Neural cell (in vitro differentiated cells): Measurements from ENCODE around the gene LHX4.

Experiments used
- EP300 ChIP-seq: fragments of 450-650 bp; conservative IDR thresholded peaks from 2 replicates; pipeline ENCODE4 v1.6.1; 2014; ENCODE audit warnings: antibody characterized with exemption, mild to moderate bottlenecking, moderate library complexity; ENCODE audit not compliant: poor library complexity, severe bottlenecking
- EZH2 ChIP-seq: fragments of 200-600, 300-800 bp; shearing (Covaris generic), sonication (generic); IDR thresholded peaks from 2 replicates; pipeline ENCODE4 v1.6.1; 2014; ENCODE audit warnings: antibody characterized with exemption, low read length, borderline replicate concordance, mild to moderate bottlenecking; ENCODE audit not compliant: insufficient read depth, poor library complexity, severe bottlenecking
- POLR2AphosphoS5 ChIP-seq: IDR thresholded peaks from 2 replicates; pipeline ENCODE4 v1.6.1; 2012
- RAD21 ChIP-seq: fragments of 450-650 bp; conservative IDR thresholded peaks from 2 replicates; pipeline ENCODE4 v1.6.1; 2014; ENCODE audit warnings: antibody characterized with exemption, mild to moderate bottlenecking, moderate library complexity
- TF ChIP-seq, protein P1 (sequence below): fragments of 450-650 bp; IDR thresholded peaks from 2 replicates; pipeline ENCODE4 v1.5.1; 2014; ENCODE audit warnings: antibody characterized with exemption, mild to moderate bottlenecking, moderate library complexity; ENCODE audit not compliant: poor library complexity, severe bottlenecking
- TF ChIP-seq, protein P2 (sequence below): IDR thresholded peaks from 2 replicates; pipeline ENCODE4 v1.6.1; 2012; ENCODE audit warnings: borderline replicate concordance

DNA sequence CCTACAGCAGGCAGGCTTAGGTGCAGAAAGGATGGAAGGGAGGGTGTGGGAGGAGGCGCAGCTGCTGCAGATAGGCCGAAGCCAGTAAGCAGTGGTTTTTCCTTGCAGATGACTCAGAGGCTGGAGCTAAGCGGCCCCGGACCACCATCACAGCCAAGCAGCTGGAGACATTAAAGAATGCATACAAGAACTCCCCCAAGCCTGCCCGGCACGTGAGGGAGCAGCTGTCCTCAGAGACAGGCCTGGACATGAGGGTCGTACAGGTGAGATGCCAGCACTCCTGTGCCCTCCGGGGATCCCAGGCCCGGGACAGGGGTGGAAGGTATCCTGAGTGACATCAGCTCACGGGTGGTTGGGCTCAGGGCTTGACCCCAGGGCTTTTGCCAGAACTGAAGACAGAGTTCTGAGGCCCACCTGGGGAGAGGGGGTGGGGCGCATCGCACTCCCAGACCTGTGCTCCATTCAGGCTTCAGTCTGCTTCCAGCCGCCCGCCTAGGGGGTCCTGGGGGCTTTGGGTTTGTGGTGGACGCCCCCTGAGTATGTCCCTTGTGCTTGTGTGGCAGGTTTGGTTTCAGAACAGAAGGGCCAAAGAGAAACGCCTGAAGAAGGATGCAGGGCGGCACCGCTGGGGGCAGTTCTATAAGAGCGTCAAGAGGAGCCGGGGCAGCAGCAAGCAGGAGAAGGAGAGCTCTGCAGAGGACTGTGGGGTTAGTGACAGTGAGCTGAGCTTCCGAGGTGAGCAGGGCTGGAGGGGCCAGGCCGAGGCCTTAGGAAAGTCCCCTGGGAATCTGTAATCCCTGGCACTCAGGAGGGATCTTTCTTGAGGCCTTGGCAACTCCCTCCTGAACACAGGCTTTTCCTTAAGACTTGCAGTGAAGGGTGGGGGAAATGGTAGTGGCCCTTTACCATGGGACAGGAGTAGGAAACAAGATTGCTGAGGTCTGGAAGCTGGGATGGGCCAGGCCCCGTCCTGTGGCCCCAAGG, 41.5 kb downstream of the LHX4 start:
- TF ChIP-seq, protein P1, sequence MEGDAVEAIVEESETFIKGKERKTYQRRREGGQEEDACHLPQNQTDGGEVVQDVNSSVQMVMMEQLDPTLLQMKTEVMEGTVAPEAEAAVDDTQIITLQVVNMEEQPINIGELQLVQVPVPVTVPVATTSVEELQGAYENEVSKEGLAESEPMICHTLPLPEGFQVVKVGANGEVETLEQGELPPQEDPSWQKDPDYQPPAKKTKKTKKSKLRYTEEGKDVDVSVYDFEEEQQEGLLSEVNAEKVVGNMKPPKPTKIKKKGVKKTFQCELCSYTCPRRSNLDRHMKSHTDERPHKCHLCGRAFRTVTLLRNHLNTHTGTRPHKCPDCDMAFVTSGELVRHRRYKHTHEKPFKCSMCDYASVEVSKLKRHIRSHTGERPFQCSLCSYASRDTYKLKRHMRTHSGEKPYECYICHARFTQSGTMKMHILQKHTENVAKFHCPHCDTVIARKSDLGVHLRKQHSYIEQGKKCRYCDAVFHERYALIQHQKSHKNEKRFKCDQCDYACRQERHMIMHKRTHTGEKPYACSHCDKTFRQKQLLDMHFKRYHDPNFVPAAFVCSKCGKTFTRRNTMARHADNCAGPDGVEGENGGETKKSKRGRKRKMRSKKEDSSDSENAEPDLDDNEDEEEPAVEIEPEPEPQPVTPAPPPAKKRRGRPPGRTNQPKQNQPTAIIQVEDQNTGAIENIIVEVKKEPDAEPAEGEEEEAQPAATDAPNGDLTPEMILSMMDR: no peak
- TF ChIP-seq, protein P2, sequence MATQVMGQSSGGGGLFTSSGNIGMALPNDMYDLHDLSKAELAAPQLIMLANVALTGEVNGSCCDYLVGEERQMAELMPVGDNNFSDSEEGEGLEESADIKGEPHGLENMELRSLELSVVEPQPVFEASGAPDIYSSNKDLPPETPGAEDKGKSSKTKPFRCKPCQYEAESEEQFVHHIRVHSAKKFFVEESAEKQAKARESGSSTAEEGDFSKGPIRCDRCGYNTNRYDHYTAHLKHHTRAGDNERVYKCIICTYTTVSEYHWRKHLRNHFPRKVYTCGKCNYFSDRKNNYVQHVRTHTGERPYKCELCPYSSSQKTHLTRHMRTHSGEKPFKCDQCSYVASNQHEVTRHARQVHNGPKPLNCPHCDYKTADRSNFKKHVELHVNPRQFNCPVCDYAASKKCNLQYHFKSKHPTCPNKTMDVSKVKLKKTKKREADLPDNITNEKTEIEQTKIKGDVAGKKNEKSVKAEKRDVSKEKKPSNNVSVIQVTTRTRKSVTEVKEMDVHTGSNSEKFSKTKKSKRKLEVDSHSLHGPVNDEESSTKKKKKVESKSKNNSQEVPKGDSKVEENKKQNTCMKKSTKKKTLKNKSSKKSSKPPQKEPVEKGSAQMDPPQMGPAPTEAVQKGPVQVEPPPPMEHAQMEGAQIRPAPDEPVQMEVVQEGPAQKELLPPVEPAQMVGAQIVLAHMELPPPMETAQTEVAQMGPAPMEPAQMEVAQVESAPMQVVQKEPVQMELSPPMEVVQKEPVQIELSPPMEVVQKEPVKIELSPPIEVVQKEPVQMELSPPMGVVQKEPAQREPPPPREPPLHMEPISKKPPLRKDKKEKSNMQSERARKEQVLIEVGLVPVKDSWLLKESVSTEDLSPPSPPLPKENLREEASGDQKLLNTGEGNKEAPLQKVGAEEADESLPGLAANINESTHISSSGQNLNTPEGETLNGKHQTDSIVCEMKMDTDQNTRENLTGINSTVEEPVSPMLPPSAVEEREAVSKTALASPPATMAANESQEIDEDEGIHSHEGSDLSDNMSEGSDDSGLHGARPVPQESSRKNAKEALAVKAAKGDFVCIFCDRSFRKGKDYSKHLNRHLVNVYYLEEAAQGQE: no peak
- TF ChIP-seq POLR2AphosphoS5: no peak
- TF ChIP-seq RAD21: no peak
- no peak for TF ChIP-seq EZH2
- no peak for TF ChIP-seq EP300
